Dedifferentiated amniotic fluid mesenchymal stem cell (primary cell): ENCODE data around the gene GPR89B.
"Not testable (repeated sequence)": the region's sequence is repeated elsewhere in the genome, so short reads cannot be mapped to it uniquely, and the experiment has no call there.

Source experiments
- DNase-seq: peaks from one replicate; pipeline ENCODE4 v3.0.0-alpha.2; 2016; ENCODE audit errors: extremely low spot score

The GPR89B gene

DNA sequence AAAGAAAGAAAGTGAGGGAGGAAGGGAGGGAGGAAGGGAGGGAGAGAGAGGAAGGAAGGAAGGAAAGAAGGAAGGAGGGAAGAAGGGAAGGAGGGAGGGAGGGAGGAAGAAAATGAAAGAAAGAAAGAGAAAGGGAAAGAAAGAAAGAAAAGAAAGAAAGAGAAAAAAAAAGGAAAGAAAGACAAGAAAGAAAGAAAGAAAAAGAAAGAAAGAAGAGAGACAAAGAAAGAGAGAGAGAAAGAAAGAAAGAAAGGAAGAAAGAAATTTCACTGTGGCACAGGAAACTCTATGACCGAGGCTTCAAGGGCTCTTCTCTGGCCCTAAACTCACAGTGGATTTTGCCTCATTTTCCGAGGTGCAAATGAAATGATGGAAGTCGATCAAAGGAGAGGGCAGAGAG is 104.0 kb downstream of the GPR89B start:
- not testable (repeated sequence) for DNase-seq

DNA sequence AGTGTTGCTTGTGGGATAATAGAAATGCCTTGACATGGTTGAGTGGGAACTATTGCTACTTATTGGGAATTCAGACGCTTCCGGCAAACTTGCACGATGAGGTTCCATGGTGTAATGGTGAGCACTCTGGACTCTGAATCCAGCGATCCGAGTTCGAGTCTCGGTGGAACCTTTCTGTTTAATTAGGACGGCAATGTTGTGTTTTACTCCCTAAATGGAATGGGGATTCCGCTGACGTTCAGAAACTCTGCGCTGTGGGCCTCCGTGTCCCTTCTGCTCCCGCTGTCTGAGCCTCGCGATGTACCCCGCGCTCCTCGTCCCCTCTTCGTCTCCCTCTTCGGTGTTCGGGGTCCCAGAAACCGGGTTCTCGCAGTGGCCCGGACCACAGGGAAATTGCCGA is 104.5 kb downstream of the GPR89B start:
- DNase-seq: not testable (repeated sequence)

GRCh38 chr1:148033147-148033546 is 104.9 kb downstream of the GPR89B start:
- not testable (repeated sequence) for DNase-seq

GRCh38 chr1:148037850-148038461 is 109.7 kb downstream of the GPR89B start:
- not testable (repeated sequence) for DNase-seq

- peak; percentile 53 for DNase-seq
Observed at GRCh38 chr1:148038462-148039333, 110.5 kb downstream of the GPR89B start.
